PC-9 (cell line): ENCODE measurements around the gene SYCP2L. TPM values are rescaled to one million over a fixed set of nuclear protein-coding genes. Genes with fewer than 3 reads are reported as not detected.
"Not testable (repeated sequence)": the region's sequence is repeated elsewhere in the genome, so short reads cannot be mapped to it uniquely, and the experiment has no call there.

Experiments used
- BruUV-seq: library from RNA; stranded (reverse); fragments of 400-500 nt; replicated peaks from 2 replicates; lab custom pipeline; 2021; lab: Mats Ljungman, UMichigan
- CTCF ChIA-PET: fragments of 300-600 bp; sonication (Branson Sonifier 250); formaldehyde crosslinking; loops from one replicate; lab custom pipeline; 2022; ENCODE audit warnings: antibody characterized with exemption; lab: Charles Lee
- POLR2A ChIA-PET: fragments of 300-600 bp; sonication (Branson Sonifier 250); formaldehyde crosslinking; loops from one replicate; lab custom pipeline; 2022; ENCODE audit warnings: antibody characterized with exemption; ENCODE audit not compliant: unreplicated experiment; lab: Charles Lee
- DNase-seq, 2 experiments: peaks; one replicate each; pipeline versions ENCODE4 v3.0.0 to v3.0.0-alpha.2; 2015 to 2022; ENCODE audit warnings: mixed read lengths in 1 of 2
- H2AFZ ChIP-seq: fragments of 200-600 bp; sonication (generic); 2 replicates; pipeline ENCODE4 v1.8.1; 2017; ENCODE audit warnings: antibody characterized with exemption
- H3F3A ChIP-seq: fragments of 200-600 bp; sonication (generic); 2 replicates; pipeline ENCODE4 v1.8.1; 2017; ENCODE audit warnings: antibody characterized with exemption, mild to moderate bottlenecking, low read depth; ENCODE audit not compliant: insufficient read depth
- H3K27ac ChIP-seq: fragments of 200-600 bp; sonication (generic); 2 replicates; pipeline ENCODE4 v1.6.1; 2016; ENCODE audit warnings: mixed run types
- H3K27me3 ChIP-seq: fragments of 200-600 bp; sonication (generic); 2 replicates; pipeline ENCODE4 v1.6.1; 2016; ENCODE audit warnings: low read depth, mixed run types; ENCODE audit not compliant: insufficient read depth
- H3K36me3 ChIP-seq: fragments of 200-600 bp; sonication (generic); 2 replicates; pipeline ENCODE4 v1.6.1; 2016; ENCODE audit warnings: low read depth, mixed run types
- H3K4me1 ChIP-seq: fragments of 200-600 bp; sonication (generic); replicated peaks from 2 replicates; pipeline ENCODE4 v1.6.1; 2016; ENCODE audit warnings: mixed run types; ENCODE audit not compliant: insufficient read depth
- H3K4me2 ChIP-seq: fragments of 200-600 bp; sonication (generic); 2 replicates; pipeline ENCODE4 v1.6.1; 2017; ENCODE audit warnings: mixed run types
- H3K4me3 ChIP-seq: fragments of 200-600 bp; sonication (generic); 2 replicates; pipeline ENCODE4 v1.6.1; 2016; ENCODE audit warnings: mixed run types
- H3K79me2 ChIP-seq: fragments of 200-600 bp; sonication (generic); 2 replicates; pipeline ENCODE4 v1.6.1; 2017; ENCODE audit warnings: low read depth, mixed run types
- H3K9me2 ChIP-seq: fragments of 200-600 bp; sonication (generic); 2 replicates; pipeline ENCODE4 v1.8.1; 2017; ENCODE audit warnings: mild to moderate bottlenecking; ENCODE audit not compliant: insufficient read depth
- H3K9me3 ChIP-seq: fragments of 200-600 bp; sonication (generic); 2 replicates; pipeline ENCODE4 v1.8.1; 2016; ENCODE audit warnings: low read depth; ENCODE audit not compliant: insufficient read depth
- H4K20me1 ChIP-seq: fragments of 200-600 bp; sonication (generic); 2 replicates; pipeline ENCODE4 v1.8.1; 2017; ENCODE audit not compliant: insufficient read depth
- CTCF ChIP-seq: fragments of 200-600 bp; sonication (generic); conservative IDR thresholded peaks from 2 replicates; pipeline ENCODE4 v1.6.1; 2017; ENCODE audit warnings: mixed run types, antibody characterized with exemption, mild to moderate bottlenecking, moderate library complexity
- EZH2 ChIP-seq: fragments of 200-600 bp; sonication (generic); IDR thresholded peaks from 2 replicates; pipeline ENCODE4 v1.8.0; 2017; ENCODE audit warnings: antibody characterized with exemption, low read depth
- intact Hi-C: fragments of 100-400 bp; cut with micrococcal nuclease; formaldehyde crosslinking; loops from one replicate; pipeline ENCODE4 v1.10.0; 2022; ENCODE audit not compliant: unreplicated experiment
- total RNA-seq: library from RNA; stranded (reverse); gene quantifications from 2 replicates; pipeline ENCODE4 v1.2.3, GENCODE V29; 2021

SYCP2L gene
- total RNA-seq, 1 experiment from 2014 or later, result 12.6 TPM

DNA sequence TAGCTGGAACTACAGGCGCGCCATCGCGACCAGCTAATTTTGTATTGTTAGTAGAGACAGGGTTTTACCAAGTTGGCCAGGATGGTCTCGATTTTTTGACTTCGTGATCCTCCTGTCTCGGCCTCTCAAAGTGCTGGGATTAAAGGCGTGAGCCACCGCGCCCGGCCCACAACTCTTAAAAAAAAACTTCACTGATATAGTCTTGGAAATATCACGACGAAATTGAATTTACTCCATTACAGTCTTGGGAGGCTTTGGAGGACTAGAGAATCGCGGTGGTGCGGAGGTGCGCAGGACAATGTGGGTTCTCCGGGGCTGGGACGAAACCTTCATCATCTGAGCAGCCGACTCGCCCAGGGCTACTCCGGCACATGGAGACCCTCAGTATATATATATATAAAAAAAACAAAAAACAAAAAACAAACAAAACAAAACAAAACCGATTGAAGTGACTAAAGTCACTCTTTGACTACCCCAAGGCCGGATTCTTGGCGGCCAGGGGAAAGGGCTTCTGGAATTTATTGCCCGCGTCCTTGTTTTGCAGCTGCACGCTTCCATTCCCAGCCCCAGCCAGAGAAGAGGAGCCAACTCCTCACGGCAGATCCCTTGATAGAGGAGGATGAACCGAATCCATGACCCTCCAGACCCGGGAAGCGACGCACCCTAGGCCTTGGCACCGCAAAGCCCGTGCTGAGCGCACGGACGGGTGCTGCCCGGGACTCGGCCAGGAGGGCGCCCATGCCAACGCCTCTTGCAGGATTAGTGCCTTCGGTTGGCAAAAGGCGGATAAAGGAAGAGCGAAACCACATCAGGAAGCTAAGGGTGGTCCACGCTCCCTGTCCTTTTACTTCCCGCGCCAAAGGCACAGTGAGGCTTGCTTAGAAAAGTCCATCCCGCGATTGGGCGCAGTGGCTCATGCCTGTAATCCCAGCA, 3.3 kb upstream of the SYCP2L start:
- H3K4me3 ChIP-seq, result no peak overlapping the region
- H3K79me2 ChIP-seq, result peaks cover 4% of the 10 kb centered on the region; the same call in 1 of the 2 replicates
- BruUV-seq, result no TSS peak
- CTCF ChIA-PET, result no interaction called here
- no peak overlapping the region for H2AFZ ChIP-seq
- no peaks in the 10 kb centered on the region for H3K9me3 ChIP-seq
- H3K4me2 ChIP-seq, result no peak overlapping the region
- H3F3A ChIP-seq, result peaks cover 17% of the 10 kb centered on the region; the same call in 1 of the 2 replicates
- H3K27me3 ChIP-seq, result no peaks in the 10 kb centered on the region
- peaks cover 11% of the 10 kb centered on the region; the same call in 1 of the 2 replicates for H3K4me1 ChIP-seq
- H3K9me2 ChIP-seq, result no peaks in the 10 kb centered on the region
- no peaks in the 10 kb centered on the region for H3K36me3 ChIP-seq
- no peak for DNase-seq
- intact Hi-C loops, result no loop called here
- H4K20me1 ChIP-seq, result no peaks in the 10 kb centered on the region
- POLR2A ChIA-PET, result no interaction called here
- TF ChIP-seq EZH2 (no peak), CTCF (no peak)
- H3K27ac ChIP-seq, result no peak overlapping the region

DNA sequence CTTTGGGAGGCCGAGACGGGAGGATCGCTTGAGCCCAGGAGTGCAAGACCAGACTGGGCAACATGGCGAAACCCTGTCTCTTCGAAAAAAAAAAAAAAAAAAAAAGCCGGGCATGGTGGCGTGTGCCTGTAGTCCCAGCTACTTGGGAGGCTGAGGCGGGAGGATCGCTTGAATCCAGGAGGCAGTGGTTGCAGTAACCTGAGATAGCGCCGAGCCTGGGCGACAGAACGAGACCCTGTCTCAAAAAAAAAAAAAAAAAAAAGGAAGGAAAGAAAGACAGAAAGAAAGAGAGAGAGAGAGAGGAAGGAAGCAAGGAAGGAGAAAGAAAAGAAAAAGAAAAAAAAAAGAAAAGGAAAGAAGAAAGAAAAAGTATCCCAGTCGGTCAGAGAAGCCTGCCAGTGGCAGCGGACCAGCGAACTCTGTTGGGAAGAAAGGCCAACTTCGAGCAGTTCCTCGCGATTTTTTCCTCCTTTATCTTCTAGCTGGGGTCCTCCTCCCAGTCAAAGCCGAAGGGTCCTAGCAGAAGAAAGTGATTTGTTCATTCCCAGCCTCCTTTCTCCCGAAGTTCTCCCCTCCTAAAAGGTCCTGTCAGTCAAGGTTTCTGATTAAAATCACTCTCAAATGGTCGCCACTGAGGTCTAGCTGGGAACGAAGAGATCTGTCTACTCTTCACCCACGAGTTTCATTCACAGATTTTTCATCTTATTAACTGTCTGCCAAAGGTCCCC, 2.4 kb upstream of the SYCP2L start:
- DNase-seq, result no peak
- POLR2A ChIA-PET, result no interaction called here
- no peak overlapping the region for H3K27ac ChIP-seq
- no peaks in the 10 kb centered on the region for H3K9me3 ChIP-seq
- peaks cover 5% of the 10 kb centered on the region; the same call in 1 of the 2 replicates for H3K79me2 ChIP-seq
- H3K4me2 ChIP-seq, result no peak overlapping the region
- H3K27me3 ChIP-seq, result no peaks in the 10 kb centered on the region
- peaks cover 17% of the 10 kb centered on the region; the same call in 1 of the 2 replicates for H3F3A ChIP-seq
- H4K20me1 ChIP-seq, result no peaks in the 10 kb centered on the region
- intact Hi-C loops, result no loop called here
- H3K4me1 ChIP-seq, result peaks cover 11% of the 10 kb centered on the region; the same call in 1 of the 2 replicates
- no peaks in the 10 kb centered on the region for H3K36me3 ChIP-seq
- CTCF ChIA-PET, result interaction anchor here (0.7 kb wide), 2 partner anchors 9 to 168 kb away, joined by 3 to 9 read pairs; no protein-coding TSS in a partner anchor
- TF ChIP-seq EZH2 (no peak), CTCF (no peak)
- H3K9me2 ChIP-seq, result no peaks in the 10 kb centered on the region
- no TSS peak for BruUV-seq
- H3K4me3 ChIP-seq, result no peak overlapping the region
- H2AFZ ChIP-seq, result no peak overlapping the region

- H3K79me2 ChIP-seq, H4K20me1 ChIP-seq, H3K27me3 ChIP-seq, H3K36me3 ChIP-seq, DNase-seq, H3K9me3 ChIP-seq, H3K9me2 ChIP-seq: not testable (repeated sequence)
- intact Hi-C loops, result loop anchor here (1.0 kb wide), 3 partner anchors 48 to 126 kb away; partner anchors contain the start of gene MAK
- POLR2A ChIA-PET, result interaction anchor here (0.6 to 1.2 kb wide), 3 partner anchors 13 to 342 kb away, joined by 3 to 15 read pairs (median 6); partner anchors contain the start of gene MAK
- Histone ChIP-seq H3F3A (peaks cover 17% of the 10 kb centered on the region; the same call in 1 of the 2 replicates), H3K4me1 (peaks cover 11% of the 10 kb centered on the region; the same call in 1 of the 2 replicates), H3K4me3 (peak overlapping the region; percentile 81), H3K4me2 (peak overlapping the region; percentile 78), H2AFZ (peak overlapping the region; percentile 93), H3K27ac (peak overlapping the region; percentile 81)
- TSS peak; percentile 100 for BruUV-seq
- CTCF ChIA-PET, result interaction anchor here (0.7 to 2.4 kb wide), 5 partner anchors 10 to 1076 kb away, joined by 3 to 7 read pairs (median 4); partner anchors contain the start of gene MAK
Measured at GRCh38 chr6:10886365-10886690, 524 bp upstream of the SYCP2L start.
